Choroid plexus epithelial cell (primary cell): Measurements from ENCODE around the gene CD58.

Source experiments
- DNase-seq: peaks from one replicate; pipeline ENCODE4 v3.0.0-alpha.2; 2010; ENCODE audit warnings: low read depth
- H3K4me3 ChIP-seq: 2 replicates; pipeline ENCODE4 v1.5.1; 2011; ENCODE audit warnings: low read depth, mild to moderate bottlenecking, control low read depth, low read length, moderate library complexity
- CTCF ChIP-seq: conservative IDR thresholded peaks from 2 replicates; pipeline ENCODE4 v1.5.1; 2011; ENCODE audit warnings: low read depth, mild to moderate bottlenecking, control low read depth, inconsistent platforms, low read length, moderate library complexity

CD58 gene

GRCh38 chr1:116557323-116557878, 13.4 kb downstream of the CD58 start:
- no peak for DNase-seq
- TF ChIP-seq CTCF: no peak
- no peak overlapping the region for H3K4me3 ChIP-seq

DNA sequence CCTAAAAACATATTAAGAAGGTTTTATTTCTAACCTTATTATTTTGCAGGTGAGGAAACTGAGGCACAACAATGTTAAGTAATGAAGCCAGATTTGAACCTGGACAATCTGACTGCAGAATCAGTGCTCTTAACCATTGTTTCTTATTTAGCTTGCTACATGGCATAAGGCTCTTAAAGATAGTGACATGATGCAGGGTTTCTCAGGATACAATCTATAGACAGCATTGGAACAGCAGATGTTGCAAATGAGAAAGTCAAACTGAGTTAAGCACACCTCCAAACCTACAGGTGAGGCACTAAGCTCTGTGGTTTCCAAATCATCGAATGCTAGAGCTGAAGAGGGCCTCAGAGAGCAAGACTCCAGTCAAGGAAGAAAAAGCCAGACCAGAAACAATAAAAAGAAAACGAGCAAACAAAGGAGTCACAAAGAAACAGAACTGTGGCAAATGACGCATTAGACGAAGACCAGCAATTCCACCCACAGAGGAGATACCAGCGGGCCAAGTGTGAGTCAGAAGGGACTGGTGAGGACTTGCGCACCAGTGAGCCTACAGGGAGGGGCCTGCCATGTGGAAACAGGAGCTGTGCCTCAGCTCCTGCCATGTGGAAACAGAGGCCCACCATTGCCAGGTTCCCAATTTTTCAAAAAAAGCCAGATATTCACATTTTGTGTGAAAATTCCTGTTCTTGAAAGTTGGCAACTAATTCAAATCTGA, 14.4 kb downstream of the CD58 start:
- peak; percentile 74 for DNase-seq
- TF ChIP-seq CTCF: no peak
- no peak overlapping the region for H3K4me3 ChIP-seq

DNA sequence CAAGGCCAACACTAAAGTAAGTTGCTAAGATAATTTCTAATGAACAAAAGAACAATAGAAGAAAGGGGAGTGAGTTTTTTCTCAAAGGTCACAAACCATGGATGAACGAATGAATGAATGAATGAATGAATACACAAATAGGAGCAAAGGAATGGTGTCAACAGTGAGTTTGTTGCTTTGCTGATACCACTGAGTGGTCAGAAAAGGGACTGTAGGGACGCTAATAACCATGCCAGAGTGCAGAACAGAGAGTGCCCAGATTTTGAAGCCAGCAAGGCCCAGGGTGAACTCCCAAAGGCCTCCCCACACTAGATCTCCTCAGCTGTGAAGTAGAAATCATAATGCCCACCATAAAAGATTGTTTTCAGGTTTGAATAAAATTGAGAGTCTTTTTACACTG, 15.9 kb downstream of the CD58 start:
- H3K4me3 ChIP-seq: no peak overlapping the region
- no peak for DNase-seq
- no peak for TF ChIP-seq CTCF

DNA sequence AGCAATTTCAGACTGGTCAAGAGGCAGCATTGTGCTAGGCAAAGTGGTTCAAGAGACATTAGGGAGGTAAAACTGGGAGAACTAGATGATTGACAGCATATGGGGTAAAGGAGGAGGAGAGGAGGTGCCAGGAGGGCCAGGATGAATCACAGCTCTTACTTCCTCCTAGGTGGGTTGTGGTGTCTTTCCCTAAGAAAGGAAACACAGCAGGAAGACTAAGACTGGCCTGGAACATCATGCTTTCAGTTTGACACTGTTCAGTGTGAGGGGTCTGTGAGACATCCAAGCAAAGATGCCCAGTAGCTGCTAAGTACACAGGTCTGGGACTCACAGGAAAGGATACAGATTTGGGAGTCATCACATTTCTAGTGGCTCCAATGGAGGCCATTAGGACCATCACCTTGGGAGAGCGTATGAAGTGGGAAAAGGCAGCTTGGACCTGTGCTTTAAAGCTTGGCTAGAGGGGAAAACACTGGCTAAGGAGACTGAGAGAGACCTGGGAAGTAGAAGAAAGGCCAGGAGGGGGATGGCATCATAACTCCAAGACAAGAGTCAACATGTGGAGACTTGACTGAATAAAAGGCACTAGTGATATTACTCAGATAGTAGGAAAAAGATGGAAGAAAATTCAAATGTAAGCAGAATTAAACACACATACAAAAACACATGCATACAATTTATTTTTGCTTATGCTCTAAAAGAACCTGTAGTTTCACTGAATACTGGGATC, 17.3 kb downstream of the CD58 start:
- no peak overlapping the region for H3K4me3 ChIP-seq
- TF ChIP-seq CTCF: no peak
- no peak for DNase-seq

DNA sequence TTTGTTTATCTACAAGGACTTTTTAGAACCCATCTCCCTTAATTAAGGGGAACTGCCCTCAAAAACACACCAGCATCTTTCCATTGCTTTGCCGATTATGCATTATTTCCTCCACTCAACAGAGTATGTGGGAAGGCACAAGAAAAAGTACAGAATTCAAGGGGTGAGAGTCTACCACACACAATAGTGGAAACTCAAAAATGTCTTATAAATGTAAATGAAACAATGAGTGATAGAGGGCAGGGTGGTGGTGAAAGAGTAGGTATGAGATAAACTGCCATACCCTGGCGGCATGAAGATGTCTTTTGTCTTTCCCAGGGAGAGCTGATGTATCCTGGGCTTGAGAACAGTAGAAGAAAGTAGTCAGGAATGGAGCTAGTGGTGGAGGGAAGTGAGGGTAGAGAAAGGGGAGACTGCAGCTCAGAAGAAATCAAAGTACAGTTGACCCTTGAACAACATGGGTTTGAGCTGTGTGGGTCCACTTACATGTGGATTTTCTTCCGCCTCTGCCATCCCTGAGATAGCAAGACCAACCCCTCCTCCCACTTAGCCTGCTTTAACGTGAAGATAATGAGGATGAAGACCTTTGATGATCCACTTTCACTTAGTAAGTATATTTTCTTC, 24.4 kb downstream of the CD58 start:
- no peak overlapping the region for H3K4me3 ChIP-seq
- TF ChIP-seq CTCF: no peak
- no peak for DNase-seq

- no peak for TF ChIP-seq CTCF
- H3K4me3 ChIP-seq: no peak overlapping the region
- no peak for DNase-seq
Observed at GRCh38 chr1:116545359-116545705, 25.5 kb downstream of the CD58 start.
